Stomach smooth muscle (tissue), 2 donors: Measurements from ENCODE around the gene TENT5C.

ENCODE experiments used
- H3K27ac ChIP-seq: one replicate; pipeline ENCODE4 v1.7.0; 2013; ENCODE audit warnings: mild to moderate bottlenecking, low read length, inconsistent platforms
- H3K27me3 ChIP-seq, 2 donors: one replicate each; pipeline ENCODE4 v1.7.0; 2013; ENCODE audit warnings: low read length in 2 of 2; ENCODE audit not compliant: insufficient read depth in 2 of 2, control insufficient read depth in 1 of 2
- H3K36me3 ChIP-seq, 2 donors: one replicate each; pipeline ENCODE4 v1.7.0; 2013; ENCODE audit warnings: low read length in 2 of 2; ENCODE audit not compliant: control insufficient read depth in 2 of 2, insufficient read depth in 2 of 2
- H3K4me1 ChIP-seq: one replicate; pipeline ENCODE4 v1.7.0; 2013; ENCODE audit warnings: low read length; ENCODE audit not compliant: control insufficient read depth, insufficient read depth
- H3K4me3 ChIP-seq, 2 donors: one replicate each; pipeline ENCODE4 v1.7.0; 2013; ENCODE audit warnings: low read length in 2 of 2
- H3K9ac ChIP-seq, 2 donors: one replicate each; pipeline ENCODE4 v1.7.0; 2013; ENCODE audit warnings: low read length in 2 of 2, mild to moderate bottlenecking in 1 of 2
- H3K9me3 ChIP-seq, 2 donors: one replicate each; pipeline ENCODE4 v1.7.0; 2013; ENCODE audit warnings: low read length in 2 of 2; ENCODE audit not compliant: control insufficient read depth in 2 of 2
- donor health status: healthy.
- donor health status: Pancreatic carcinoma.

Gene TENT5C

GRCh38 chr1:117613969-117614729, 8.3 kb downstream of the TENT5C start:
- H3K9ac ChIP-seq = peak overlapping the region in 1 of 2 donors; percentile 36
- no peaks in the 10 kb centered on the region for H3K9me3 ChIP-seq
- no peaks in the 10 kb centered on the region for H3K27me3 ChIP-seq
- peak overlapping the region; percentile 59 for H3K27ac ChIP-seq
- H3K36me3 ChIP-seq = no peaks in the 10 kb centered on the region
- no peak overlapping the region for H3K4me3 ChIP-seq
- peaks cover 24% of the 10 kb centered on the region for H3K4me1 ChIP-seq

- Histone ChIP-seq H3K4me1 (peaks cover 13% of the 10 kb centered on the region), H3K27me3 (no peaks in the 10 kb centered on the region), H3K27ac (no peak overlapping the region), H3K9ac (no peak overlapping the region), H3K4me3 (no peak overlapping the region), H3K36me3 (no peaks in the 10 kb centered on the region), H3K9me3 (no peaks in the 10 kb centered on the region)
Observed at GRCh38 chr1:117615474-117615873, 9.6 kb downstream of the TENT5C start.

GRCh38 chr1:117616356-117616755, 10.5 kb downstream of the TENT5C start:
- Histone ChIP-seq H3K9ac (no peak overlapping the region), H3K9me3 (no peaks in the 10 kb centered on the region), H3K36me3 (no peaks in the 10 kb centered on the region), H3K4me3 (no peak overlapping the region), H3K27me3 (no peaks in the 10 kb centered on the region), H3K4me1 (peaks cover 13% of the 10 kb centered on the region), H3K27ac (no peak overlapping the region)

GRCh38 chr1:117616967-117617366, 11.1 kb downstream of the TENT5C start:
- Histone ChIP-seq H3K27ac (no peak overlapping the region), H3K9me3 (no peaks in the 10 kb centered on the region), H3K4me1 (peaks cover 13% of the 10 kb centered on the region), H3K27me3 (no peaks in the 10 kb centered on the region), H3K4me3 (no peak overlapping the region), H3K36me3 (no peaks in the 10 kb centered on the region), H3K9ac (no peak overlapping the region)

- Histone ChIP-seq H3K36me3 (peaks cover 7 to 9% of the 10 kb centered on the region in 2 donors), H3K4me1 (peaks cover 3% of the 10 kb centered on the region), H3K9me3 (no peaks in the 10 kb centered on the region), H3K27ac (no peak overlapping the region), H3K27me3 (no peaks in the 10 kb centered on the region), H3K9ac (no peak overlapping the region), H3K4me3 (no peak overlapping the region)
Observed at GRCh38 chr1:117618450-117619122, 12.7 kb downstream of the TENT5C start.

GRCh38 chr1:117620440-117620839, 14.6 kb downstream of the TENT5C start:
- Histone ChIP-seq H3K9ac (no peak overlapping the region), H3K4me3 (no peak overlapping the region), H3K27me3 (no peaks in the 10 kb centered on the region), H3K9me3 (no peaks in the 10 kb centered on the region), H3K4me1 (no peaks in the 10 kb centered on the region), H3K27ac (no peak overlapping the region), H3K36me3 (peaks cover 9 to 17% of the 10 kb centered on the region in 2 donors)

GRCh38 chr1:117621316-117621715, 15.5 kb downstream of the TENT5C start:
- Histone ChIP-seq H3K27me3 (no peaks in the 10 kb centered on the region), H3K27ac (no peak overlapping the region), H3K4me3 (no peak overlapping the region), H3K9me3 (no peaks in the 10 kb centered on the region), H3K4me1 (no peaks in the 10 kb centered on the region), H3K9ac (no peak overlapping the region), H3K36me3 (peaks cover 9 to 17% of the 10 kb centered on the region in 2 donors)

- H3K36me3 ChIP-seq = peaks cover 9 to 17% of the 10 kb centered on the region in 2 donors
- no peak overlapping the region for H3K27ac ChIP-seq
- H3K9me3 ChIP-seq = no peaks in the 10 kb centered on the region
- no peaks in the 10 kb centered on the region for H3K27me3 ChIP-seq
- H3K4me3 ChIP-seq = no peak overlapping the region
- H3K4me1 ChIP-seq = peaks cover 3% of the 10 kb centered on the region
- H3K9ac ChIP-seq = no peak overlapping the region
Observed at GRCh38 chr1:117622726-117623125, 16.9 kb downstream of the TENT5C start.

- no peak overlapping the region for H3K27ac ChIP-seq
- H3K36me3 ChIP-seq = peaks cover 9 to 17% of the 10 kb centered on the region in 2 donors
- H3K9ac ChIP-seq = no peak overlapping the region
- H3K4me1 ChIP-seq = peaks cover 3% of the 10 kb centered on the region
- H3K27me3 ChIP-seq = no peaks in the 10 kb centered on the region
- no peaks in the 10 kb centered on the region for H3K9me3 ChIP-seq
- H3K4me3 ChIP-seq = no peak overlapping the region
Observed at GRCh38 chr1:117623141-117623540, 17.3 kb downstream of the TENT5C start.

GRCh38 chr1:117623698-117624097, 17.9 kb downstream of the TENT5C start:
- Histone ChIP-seq H3K27ac (no peak overlapping the region), H3K9me3 (no peaks in the 10 kb centered on the region), H3K4me3 (no peak overlapping the region), H3K4me1 (peaks cover 3% of the 10 kb centered on the region), H3K9ac (no peak overlapping the region), H3K36me3 (peaks cover 9 to 17% of the 10 kb centered on the region in 2 donors), H3K27me3 (no peaks in the 10 kb centered on the region)
